GM12878 (cell line): ENCODE results near the gene SLC39A8. TPM values are rescaled to one million over a fixed set of nuclear protein-coding genes. Genes with fewer than 3 reads are reported as not detected.

ENCODE experiments used
- ATAC-seq: fragments of 200-7000 bp; cut with Tn5 transposase; 3 replicates; pipeline ENCODE4 v1.9.1; 2020; ENCODE audit warnings: mild to moderate bottlenecking, moderate library complexity
- BruUV-seq: library from RNA; stranded (reverse); fragments of 400-500 nt; replicated peaks from 2 replicates; lab custom pipeline; 2021; lab: Mats Ljungman, UMichigan
- CTCF ChIA-PET: fragments of 300-600 bp; sonication (Branson Sonifier 250); formaldehyde crosslinking; extraction: SDS; loops from one replicate; lab custom pipeline; 2021; ENCODE audit warnings: inconsistent platforms; lab: Yijun Ruan, JAX
- POLR2A ChIA-PET: fragments of 350-600 bp; formaldehyde crosslinking; extraction: SDS; loops from one replicate; lab custom pipeline; 2021; ENCODE audit warnings: inconsistent platforms; lab: Charles Lee
- RAD21 ChIA-PET: fragments of 300-600 bp; sonication (Branson Sonifier 250); formaldehyde crosslinking; loops from one replicate; lab custom pipeline; 2023; ENCODE audit warnings: antibody characterized with exemption; ENCODE audit not compliant: unreplicated experiment; lab: Charles Lee
- SMC1A ChIA-PET: fragments of 300-600 bp; sonication (Branson Sonifier 250); formaldehyde crosslinking; loops from one replicate; lab custom pipeline; 2023; ENCODE audit not compliant: unreplicated experiment, uncharacterized antibody; lab: Charles Lee
- DNase-seq: peaks from one replicate; pipeline ENCODE4 v3.0.0-alpha.2; 2011; ENCODE audit warnings: low read depth, low spot score
- FAIRE-seq: peaks from 3 replicates; lab custom pipeline; 2011; peaks lifted over from hg19 to GRCh38; lab: Jason Lieb, UNC
- H2AFZ ChIP-seq: 2 replicates; pipeline ENCODE4 v1.6.0; 2011; ENCODE audit warnings: low read depth, low read length, control low read depth; ENCODE audit not compliant: control insufficient read depth
- H3K27ac ChIP-seq: 2 replicates; pipeline ENCODE4 v1.5.1; 2011; ENCODE audit warnings: control low read depth; ENCODE audit not compliant: control insufficient read depth, insufficient read depth
- H3K27me3 ChIP-seq, 2 experiments: replicated peaks in 1 of 2; 2 replicates each; pipeline versions ENCODE4 v1.6.0 to v1.6.1; 2011; ENCODE audit warnings: low read length in 1 of 2; ENCODE audit not compliant: control insufficient read depth in 2 of 2, insufficient read depth in 2 of 2
- H3K36me3 ChIP-seq, 2 experiments: 2 replicates each; pipeline ENCODE4 v1.5.1; 2011; ENCODE audit warnings: low read length in 1 of 2; ENCODE audit not compliant: control insufficient read depth in 2 of 2, insufficient read depth in 2 of 2
- H3K4me1 ChIP-seq: 2 replicates; pipeline ENCODE4 v1.6.1; 2011; ENCODE audit warnings: mild to moderate bottlenecking, low read length, moderate library complexity, mixed read lengths; ENCODE audit not compliant: control insufficient read depth, insufficient read depth
- H3K4me2 ChIP-seq: 2 replicates; pipeline ENCODE4 v1.6.0; 2011; ENCODE audit warnings: control low read depth; ENCODE audit not compliant: control insufficient read depth, insufficient read depth
- H3K4me3 ChIP-seq: fragments of 200-600 bp; sonication (generic); 2 replicates; pipeline ENCODE4 v1.5.1; 2016
- H3K79me2 ChIP-seq: 2 replicates; pipeline ENCODE4 v1.6.0; 2011; ENCODE audit warnings: low read length; ENCODE audit not compliant: control insufficient read depth, insufficient read depth
- H3K9ac ChIP-seq: 2 replicates; pipeline ENCODE4 v1.8.0; 2011; ENCODE audit warnings: low read length, control low read depth, mixed read lengths; ENCODE audit not compliant: control insufficient read depth, insufficient read depth
- H3K9me3 ChIP-seq: replicated peaks from 3 replicates; pipeline ENCODE4 v1.5.1; 2011; ENCODE audit warnings: mild to moderate bottlenecking, low read length; ENCODE audit not compliant: control insufficient read depth, insufficient read depth
- H4K20me1 ChIP-seq: 2 replicates; pipeline ENCODE4 v1.6.0; 2011; ENCODE audit not compliant: control insufficient read depth, insufficient read depth
- BCL11A ChIP-seq: IDR thresholded peaks from 2 replicates; pipeline ENCODE4 v1.6.1; 2011; ENCODE audit warnings: low read depth, low read length
- BRCA1 ChIP-seq: IDR thresholded peaks from 2 replicates; pipeline ENCODE4 v1.6.1; 2011; ENCODE audit warnings: low read depth, low read length, improper control_type of control experiment
- CBX5 ChIP-seq: sonication (generic); IDR thresholded peaks from 2 replicates; pipeline ENCODE4 v1.6.1; 2016; ENCODE audit warnings: low read depth, moderate library complexity, mild to moderate bottlenecking, inconsistent platforms
- CEBPZ ChIP-seq: fragments of 150-350 bp; IDR thresholded peaks from 2 replicates; pipeline ENCODE4 v1.6.1; 2016; ENCODE audit warnings: low read depth, low read length
- GATAD2B ChIP-seq: fragments of 450-650 bp; conservative IDR thresholded peaks from 2 replicates; pipeline ENCODE4 v1.6.1; 2017; ENCODE audit warnings: low read depth, mild to moderate bottlenecking, moderate library complexity
- IKZF1 ChIP-seq: fragments of 450-650 bp; conservative IDR thresholded peaks from 2 replicates; pipeline ENCODE4 v1.6.1; 2017; ENCODE audit warnings: antibody characterized with exemption, mild to moderate bottlenecking
- IRF4 ChIP-seq: IDR thresholded peaks from 2 replicates; pipeline ENCODE4 v1.6.1; 2011; ENCODE audit warnings: low read depth, low read length
- KDM1A ChIP-seq: fragments of 200-600 bp; sonication (generic); IDR thresholded peaks from 2 replicates; pipeline ENCODE4 v1.6.1; 2016; ENCODE audit warnings: borderline replicate concordance
- NFXL1 ChIP-seq: fragments of 450-650 bp; IDR thresholded peaks from 2 replicates; pipeline ENCODE4 v1.6.1; 2017; ENCODE audit warnings: antibody characterized with exemption, mild to moderate bottlenecking, borderline replicate concordance
- PKNOX1 ChIP-seq: fragments of 450-650 bp; IDR thresholded peaks from 2 replicates; pipeline ENCODE4 v1.6.1; 2016; ENCODE audit warnings: mild to moderate bottlenecking
- REST ChIP-seq: IDR thresholded peaks from 2 replicates; pipeline ENCODE4 v1.6.1; 2012; ENCODE audit warnings: mild to moderate bottlenecking, low read depth, low read length
- RFX5 ChIP-seq: IDR thresholded peaks from 2 replicates; pipeline ENCODE4 v1.6.1; 2011; ENCODE audit warnings: low read depth, low read length, improper control_type of control experiment
- RUNX3 ChIP-seq: IDR thresholded peaks from 2 replicates; pipeline ENCODE4 v1.6.1; 2012; ENCODE audit warnings: low read length, inconsistent platforms
- SIN3A ChIP-seq: IDR thresholded peaks from 2 replicates; pipeline ENCODE4 v1.6.1; 2012; ENCODE audit warnings: low read depth, low read length, improper control_type of control experiment
- SREBF1 ChIP-seq: IDR thresholded peaks from 2 replicates; pipeline ENCODE4 v1.6.1; 2012; ENCODE audit warnings: mild to moderate bottlenecking, low read length
- WRNIP1 ChIP-seq: IDR thresholded peaks from 2 replicates; pipeline ENCODE4 v1.6.1; 2011; ENCODE audit warnings: low read depth, low read length, improper control_type of control experiment, borderline replicate concordance
- YBX1 ChIP-seq: fragments of 450-650 bp; IDR thresholded peaks from 2 replicates; pipeline ENCODE4 v1.6.1; 2016; ENCODE audit warnings: antibody characterized with exemption
- ZNF217 ChIP-seq: fragments of 450-650 bp; IDR thresholded peaks from 2 replicates; pipeline ENCODE4 v1.6.1; 2017; ENCODE audit warnings: antibody characterized with exemption, mild to moderate bottlenecking
- ZNF384 ChIP-seq: IDR thresholded peaks from 2 replicates; pipeline ENCODE4 v1.6.1; 2012; ENCODE audit warnings: low read depth, mild to moderate bottlenecking, low read length, improper control_type of control experiment, borderline replicate concordance
- ZZZ3 ChIP-seq: IDR thresholded peaks from 2 replicates; pipeline ENCODE4 v1.6.1; 2011; ENCODE audit warnings: low read depth; ENCODE audit not compliant: control insufficient read depth, insufficient read length
- WGBS: methylation state at CpG from one replicate; pipeline ENCODE4 v1.1.6; 2016; ENCODE audit warnings: low lambda C conversion rate; ENCODE audit not compliant: insufficient replicate concordance, insufficient coverage; ENCODE audit errors: missing lambda C conversion rate; 5-methylcytosine and 5-hydroxymethylcytosine counted together
- in situ Hi-C: fragments of 300-500 bp; cut with MboI; formaldehyde crosslinking; loops from 9 replicates; pipeline ENCODE4 v1.14.3; 2018; ENCODE audit warnings: mixed read lengths
- intact Hi-C: fragments of 100-400 bp; cut with micrococcal nuclease; formaldehyde crosslinking; loops from one replicate; pipeline ENCODE4 v1.14.2; 2022; ENCODE audit not compliant: unreplicated experiment
- polyA plus RNA-seq, 11 experiments: library from polyadenylated mRNA; depleted of rRNA in 4 of 11; unstranded in 6 of 11; stranded (reverse) in 5 of 11; fragments of >200 nt; fragmentation: Nextera tagmentation in 4 of 11; fragmentation: Illumina TruSeq in 1 of 11; extraction: Ambion mirVana in 4 of 11; extraction: Trizol in 1 of 11; gene quantifications; 1 replicate in 1 of 11; 2 replicates in 10 of 11; pipeline versions ENCODE4 v1.2.1 to v1.2.3, GENCODE V29; 2011 to 2016; ENCODE audit warnings: inconsistent platforms in 2 of 11, missing spikeins in 2 of 11, low read depth in 1 of 11
- total RNA-seq, 4 experiments: library from RNA; depleted of rRNA in 3 of 4; stranded (reverse); fragments of >200 nt in 3 of 4; fragmentation: Illumina TruSeq in 1 of 4; extraction: Trizol in 1 of 4; gene quantifications; 2 replicates each; pipeline versions ENCODE4 v1.2.1 to v1.2.3, GENCODE V29; 2013 to 2021

SLC39A8 gene
- total and polyA plus RNA-seq, 10 of the 15 experiments (the other 5 are each of a cell fraction or from before 2014, with no cell fraction given), result 7.9 to 47.8 (median 32.8) TPM

GRCh38 chr4:102311407-102311806 is 33.9 kb downstream of the SLC39A8 start:
- RAD21 ChIA-PET, result no interaction called here
- Histone ChIP-seq H3K9me3 (no peaks in the 10 kb centered on the region), H3K4me2 (no peak overlapping the region), H2AFZ (no peak overlapping the region), H3K4me3 (no peak overlapping the region), H3K79me2 (no peaks in the 10 kb centered on the region), H3K36me3 (peaks cover 0 to 1% of the 10 kb centered on the region in 2 experiments; a peak in 3 of 4 replicates), H3K27ac (no peak overlapping the region), H3K27me3 (no peaks in the 10 kb centered on the region), H3K4me1 (no peaks in the 10 kb centered on the region), H3K9ac (no peak overlapping the region), H4K20me1 (no peaks in the 10 kb centered on the region)
- TF ChIP-seq ZZZ3 (no peak), BCL11A (no peak), CBX5 (no peak), SIN3A (no peak), IKZF1 (no peak), ZNF384 (no peak), PKNOX1 (no peak), CEBPZ (no peak), IRF4 (no peak), ZNF217 (no peak), KDM1A (no peak), BRCA1 (no peak), RUNX3 (no peak), RFX5 (no peak), SREBF1 (no peak), REST (no peak), NFXL1 (no peak), GATAD2B (no peak), YBX1 (no peak), WRNIP1 (no peak)
- DNase-seq (no peak), ATAC-seq (no peak), FAIRE-seq (no peak)
- SMC1A ChIA-PET, result interaction anchor here (1.3 to 2.9 kb wide), 3 partner anchors 10 to 30 kb away, joined by 3 to 12 read pairs (median 7); no protein-coding TSS in a partner anchor
- intact Hi-C loops (no loop called here), in situ Hi-C loops (no loop called here)
- CTCF ChIA-PET, result interaction anchor here (1.0 to 1.3 kb wide), 2 partner anchors 12 to 113 kb away, joined by 3 read pairs; no protein-coding TSS in a partner anchor
- no TSS peak for BruUV-seq
- POLR2A ChIA-PET, result no interaction called here
- WGBS, result 96% methylated on average over 1 of the region's 1 CpG
